ENCODE results near the gene ATF2.

DNA sequence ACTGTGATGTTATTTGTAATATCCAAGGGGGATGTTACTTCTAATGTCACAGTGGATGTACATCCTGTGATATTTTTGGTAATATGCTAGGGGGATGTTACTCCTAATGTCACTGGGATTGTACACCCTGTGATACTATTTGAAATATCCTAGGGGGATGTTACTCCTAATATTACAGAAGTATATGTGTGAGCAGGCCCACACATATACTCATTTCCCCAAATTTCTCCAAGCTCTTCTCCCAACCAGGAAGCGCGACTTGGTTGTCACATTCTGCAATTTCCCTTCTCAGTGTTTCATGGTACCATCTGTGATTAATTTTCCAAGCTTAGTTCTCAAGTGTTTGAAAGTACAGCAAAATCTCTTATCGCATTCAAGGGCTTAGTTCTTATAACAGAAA lies 133.3 kb downstream of the ATF2 start:
- TF ChIP-seq TAF1 (IDR thresholded peaks at IDR 0.05; ENCODE audit: borderline replicate concordance, low read depth, low read length) (no peak), POLR2A (IDR thresholded peaks at IDR 0.05; ENCODE audit: low read depth, low read length) (no peak)
